GM23338 (cell line): ENCODE results near the gene ACOD1.

ENCODE experiments used
- CREB1 ChIP-seq: fragments of 250-450 bp; sonication (Bioruptor Pico); IDR thresholded peaks from 2 replicates; pipeline ENCODE4 v1.5.0; 2020; ENCODE audit warnings: low read depth, mild to moderate bottlenecking, moderate library complexity
- CTCF ChIP-seq, 2 experiments: fragments of 200-600 bp in 1 of 2; sonication (generic) in 1 of 2; conservative IDR thresholded peaks; 2 replicates each; pipeline versions ENCODE4 v1.5.1 to v1.6.1; 2016 to 2017; ENCODE audit warnings: antibody characterized with exemption in 2 of 2, low read depth in 2 of 2, mild to moderate bottlenecking in 2 of 2, moderate library complexity in 1 of 2
- ETS1 ChIP-seq: IDR thresholded peaks from 2 replicates; pipeline ENCODE4 v1.6.1; 2016; ENCODE audit warnings: antibody characterized with exemption
- EZH2 ChIP-seq: fragments of 200-600 bp; sonication (generic); IDR thresholded peaks from one replicate; pipeline ENCODE4 v1.8.0; 2017; ENCODE audit warnings: antibody characterized with exemption, mild to moderate bottlenecking, low read depth; ENCODE audit not compliant: unreplicated experiment
- EZH2phosphoT487 ChIP-seq: fragments of 200-600 bp; sonication (generic); IDR thresholded peaks from one replicate; pipeline ENCODE4 v1.8.1; 2018; ENCODE audit warnings: antibody characterized with exemption; ENCODE audit not compliant: unreplicated experiment
- JUNB ChIP-seq: IDR thresholded peaks from one replicate; pipeline ENCODE4 v1.6.1; 2016; ENCODE audit warnings: antibody characterized with exemption; ENCODE audit not compliant: unreplicated experiment
- NANOG ChIP-seq: IDR thresholded peaks from 2 replicates; pipeline ENCODE4 v1.6.1; 2016; ENCODE audit warnings: antibody characterized with exemption, borderline replicate concordance
- POLR2AphosphoS5 ChIP-seq: IDR thresholded peaks from 2 replicates; pipeline ENCODE4 v1.6.1; 2016; ENCODE audit warnings: antibody characterized with exemption, low read depth
- ZNF114 ChIP-seq: fragments of 250-450 bp; sonication (Bioruptor Pico); IDR thresholded peaks from 2 replicates; pipeline ENCODE4 v1.5.0; 2020; ENCODE audit warnings: mild to moderate bottlenecking, moderate library complexity
- TF ChIP-seq, protein P1 (sequence below): IDR thresholded peaks from one replicate; pipeline ENCODE4 v1.6.1; 2018; ENCODE audit warnings: antibody characterized with exemption; ENCODE audit not compliant: unreplicated experiment

DNA sequence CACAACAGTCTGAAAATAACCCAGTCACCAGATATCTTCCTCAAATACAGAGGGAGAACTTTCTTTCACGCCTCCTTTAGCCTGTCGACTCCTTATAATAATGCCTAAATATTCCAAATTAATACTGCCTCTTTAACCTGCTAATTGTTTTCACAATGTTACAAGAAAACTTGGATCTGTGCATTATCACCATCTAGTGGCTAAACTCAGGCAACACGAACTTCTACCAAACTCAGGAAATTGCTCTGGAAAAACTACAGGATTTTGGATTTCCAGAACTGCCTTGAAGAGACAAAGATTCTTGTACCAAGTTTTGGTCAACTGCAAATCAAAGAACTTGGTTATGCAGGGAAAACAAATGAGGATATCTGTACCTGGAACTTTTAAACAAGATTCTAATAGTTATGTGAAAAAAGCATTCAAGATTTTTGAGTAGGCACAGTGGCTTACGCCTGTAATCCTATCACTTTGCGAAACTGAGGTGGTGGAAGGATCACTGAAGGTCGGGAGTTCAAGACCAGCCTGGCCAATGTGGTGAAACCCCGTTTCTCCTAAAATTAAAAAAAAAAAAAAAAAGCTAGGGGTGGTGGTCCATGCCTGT, 54.4 kb downstream of the ACOD1 start:
- TF ChIP-seq EZH2 (no peak), POLR2AphosphoS5 (no peak), CTCF (conservative IDR thresholded peaks at IDR 0.05; ENCODE audit: low read depth in 2 of 2) (peak; percentile 69 to 81), CREB1 (CRISPR knock-in tag) (no peak), ETS1 (no peak), EZH2phosphoT487 (no peak), NANOG (no peak), ZNF114 (CRISPR knock-in tag) (no peak), JUNB (no peak)
- TF ChIP-seq, protein P1, sequence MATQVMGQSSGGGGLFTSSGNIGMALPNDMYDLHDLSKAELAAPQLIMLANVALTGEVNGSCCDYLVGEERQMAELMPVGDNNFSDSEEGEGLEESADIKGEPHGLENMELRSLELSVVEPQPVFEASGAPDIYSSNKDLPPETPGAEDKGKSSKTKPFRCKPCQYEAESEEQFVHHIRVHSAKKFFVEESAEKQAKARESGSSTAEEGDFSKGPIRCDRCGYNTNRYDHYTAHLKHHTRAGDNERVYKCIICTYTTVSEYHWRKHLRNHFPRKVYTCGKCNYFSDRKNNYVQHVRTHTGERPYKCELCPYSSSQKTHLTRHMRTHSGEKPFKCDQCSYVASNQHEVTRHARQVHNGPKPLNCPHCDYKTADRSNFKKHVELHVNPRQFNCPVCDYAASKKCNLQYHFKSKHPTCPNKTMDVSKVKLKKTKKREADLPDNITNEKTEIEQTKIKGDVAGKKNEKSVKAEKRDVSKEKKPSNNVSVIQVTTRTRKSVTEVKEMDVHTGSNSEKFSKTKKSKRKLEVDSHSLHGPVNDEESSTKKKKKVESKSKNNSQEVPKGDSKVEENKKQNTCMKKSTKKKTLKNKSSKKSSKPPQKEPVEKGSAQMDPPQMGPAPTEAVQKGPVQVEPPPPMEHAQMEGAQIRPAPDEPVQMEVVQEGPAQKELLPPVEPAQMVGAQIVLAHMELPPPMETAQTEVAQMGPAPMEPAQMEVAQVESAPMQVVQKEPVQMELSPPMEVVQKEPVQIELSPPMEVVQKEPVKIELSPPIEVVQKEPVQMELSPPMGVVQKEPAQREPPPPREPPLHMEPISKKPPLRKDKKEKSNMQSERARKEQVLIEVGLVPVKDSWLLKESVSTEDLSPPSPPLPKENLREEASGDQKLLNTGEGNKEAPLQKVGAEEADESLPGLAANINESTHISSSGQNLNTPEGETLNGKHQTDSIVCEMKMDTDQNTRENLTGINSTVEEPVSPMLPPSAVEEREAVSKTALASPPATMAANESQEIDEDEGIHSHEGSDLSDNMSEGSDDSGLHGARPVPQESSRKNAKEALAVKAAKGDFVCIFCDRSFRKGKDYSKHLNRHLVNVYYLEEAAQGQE = no peak
